A549 treated with Hydrocortisone at 1 μM for 4 hours (cell line): ENCODE data around the gene PGLYRP4. TPM values are rescaled to one million over a fixed set of nuclear protein-coding genes. Genes with fewer than 3 reads are reported as not detected.

Source experiments
- total RNA-seq: library from RNA; stranded (reverse); fragments of 200-300 nt; extraction: Qiagen RNA extraction; gene quantifications from 5 replicates; pipeline ENCODE4 v1.2.3, GENCODE V29; 2022

Gene PGLYRP4, protein sequence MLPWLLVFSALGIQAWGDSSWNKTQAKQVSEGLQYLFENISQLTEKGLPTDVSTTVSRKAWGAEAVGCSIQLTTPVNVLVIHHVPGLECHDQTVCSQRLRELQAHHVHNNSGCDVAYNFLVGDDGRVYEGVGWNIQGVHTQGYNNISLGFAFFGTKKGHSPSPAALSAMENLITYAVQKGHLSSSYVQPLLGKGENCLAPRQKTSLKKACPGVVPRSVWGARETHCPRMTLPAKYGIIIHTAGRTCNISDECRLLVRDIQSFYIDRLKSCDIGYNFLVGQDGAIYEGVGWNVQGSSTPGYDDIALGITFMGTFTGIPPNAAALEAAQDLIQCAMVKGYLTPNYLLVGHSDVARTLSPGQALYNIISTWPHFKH
- total RNA-seq = not detected in 5 replicates

DNA sequence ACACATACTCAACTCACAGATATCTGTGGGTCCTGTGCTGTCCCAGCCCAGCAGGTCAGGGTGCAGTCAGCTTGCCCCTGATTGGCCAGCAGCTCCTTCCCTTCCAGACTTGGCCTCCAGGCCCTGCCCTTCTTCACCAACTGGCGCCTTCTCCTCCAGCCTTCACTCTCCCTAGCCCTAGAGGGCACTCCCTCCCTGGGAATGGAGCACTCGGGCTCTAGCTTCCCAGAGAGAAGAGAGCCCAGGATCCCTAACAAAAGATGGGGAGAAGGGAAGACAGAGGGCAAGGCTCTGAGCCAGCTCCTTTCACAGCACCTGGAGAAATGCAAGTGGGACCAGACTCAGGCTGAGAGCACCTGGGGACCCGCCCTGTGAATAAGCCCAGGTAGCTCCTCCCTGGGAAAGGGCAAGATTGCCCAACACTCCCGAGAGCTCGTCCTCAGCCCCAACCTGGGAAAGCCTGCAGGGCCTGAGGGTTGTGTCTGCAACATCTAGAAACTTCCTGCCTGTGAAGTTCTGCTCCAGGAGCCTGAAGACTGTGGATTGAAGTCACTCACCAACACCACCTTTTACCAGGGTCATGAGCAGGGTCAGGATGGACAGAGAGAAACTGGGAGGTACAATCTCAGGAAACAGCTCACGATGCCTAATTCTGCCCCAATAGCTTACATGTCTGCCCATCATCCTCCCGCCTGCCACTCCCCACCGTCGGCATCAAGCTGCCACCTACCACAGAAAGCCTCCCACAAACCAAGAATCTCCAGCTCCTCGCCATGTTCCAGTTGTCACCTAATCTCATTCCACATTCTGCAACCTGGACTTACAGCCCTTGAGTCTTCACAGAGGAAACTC is at the start of gene PGLYRP4:
Gene PGLYRP4 (minus strand): TSS at position 331 of the 852 bp plus-strand sequence. CDS start 909 bp downstream, outside the sequence.

GRCh38 chr1:153390938-153391710 is 42.5 kb upstream of the PGLYRP4 start, which contains the start of gene S100A8:
TSS of gene S100A8 (minus strand) at chr1:153391073. CDS start at chr1:153390535, 538 bp downstream.

DNA sequence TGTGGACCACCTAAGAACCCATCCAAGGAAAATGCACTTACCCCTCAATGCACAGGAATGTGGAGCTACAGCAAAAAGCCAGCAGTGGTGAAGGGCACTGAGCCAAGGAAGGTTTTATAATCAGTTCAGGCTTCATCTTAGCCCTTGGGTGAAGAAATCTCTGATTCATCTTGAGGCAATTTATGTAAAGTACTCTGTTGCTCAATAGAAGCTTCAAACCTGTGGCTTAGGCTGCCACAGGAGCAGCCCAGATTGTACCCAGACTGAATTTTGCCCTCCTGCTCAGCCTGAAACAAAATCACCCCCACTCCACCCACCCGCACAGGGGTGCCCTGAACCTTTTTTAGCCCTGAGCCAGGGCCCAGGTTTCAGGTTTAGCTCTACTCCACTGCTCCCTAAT is 26.9 kb upstream of the PGLYRP4 start, which contains the start of gene S100A12:
Gene S100A12 (minus strand): TSS at position 111 of the 400 bp plus-strand sequence. CDS start 1,029 bp downstream, outside the sequence.

DNA sequence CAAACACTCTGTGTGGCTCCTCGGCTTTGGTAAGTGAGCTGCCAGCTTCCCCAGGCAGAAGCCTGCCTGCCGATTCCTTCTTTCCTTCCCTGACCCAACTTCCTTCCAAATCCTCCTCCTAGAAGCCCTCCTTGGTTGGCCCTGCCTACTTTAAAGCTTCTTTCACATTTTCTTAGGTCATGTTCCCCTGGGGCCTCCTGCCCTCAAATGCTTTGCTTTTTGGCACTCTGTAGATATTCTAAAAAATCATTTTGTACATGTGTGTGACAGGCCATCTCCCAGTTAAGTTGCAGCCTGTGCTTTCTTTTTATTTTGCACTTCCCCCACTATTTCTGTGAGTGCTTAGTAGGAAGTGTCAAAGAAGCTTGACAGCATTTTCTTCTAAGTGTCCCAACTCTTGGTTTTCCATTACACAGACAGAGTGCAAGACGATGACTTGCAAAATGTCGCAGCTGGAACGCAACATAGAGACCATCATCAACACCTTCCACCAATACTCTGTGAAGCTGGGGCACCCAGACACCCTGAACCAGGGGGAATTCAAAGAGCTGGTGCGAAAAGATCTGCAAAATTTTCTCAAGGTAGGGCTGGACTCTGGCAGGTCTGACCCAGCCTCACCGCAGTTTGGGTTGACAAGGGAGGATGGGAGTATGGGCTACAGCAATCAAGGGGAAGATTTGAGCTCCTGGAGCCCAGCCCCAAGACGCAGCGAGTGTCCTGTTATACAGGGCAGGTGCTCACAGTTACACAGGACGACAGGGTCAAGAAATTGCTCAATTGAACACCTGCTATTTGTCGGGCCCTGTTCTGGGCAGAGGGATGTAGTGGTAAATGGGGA is 9.4 kb upstream of the PGLYRP4 start, which contains the start of gene S100A9:
Gene S100A9 (plus strand): TSS at position 2 of the 838 bp plus-strand sequence. CDS start 430 bp downstream, at position 432.

GRCh38 chr1:153312570-153313186 is 36.0 kb downstream of the PGLYRP4 start, which contains the start of gene PGLYRP3:
TSS of gene PGLYRP3 (minus strand) at chr1:153312952. CDS start at chr1:153310665, 2,287 bp downstream.

Other genes starting within 250 kb of the PGLYRP4 start
- gene SPRR2F, start 235.3 kb downstream of the PGLYRP4 start, total RNA-seq = not detected in 5 replicates
- gene SPRR2G, start 198.0 kb downstream of the PGLYRP4 start, total RNA-seq = not detected in 5 replicates
- gene LELP1, start 145.4 kb downstream of the PGLYRP4 start, total RNA-seq = not detected in 5 replicates
- not detected in 5 replicates for gene PRR9, start 131.3 kb downstream of the PGLYRP4 start, total RNA-seq
- not detected in 5 replicates for gene LORICRIN, start 89.2 kb downstream of the PGLYRP4 start, total RNA-seq
- gene PGLYRP3, start 35.9 kb downstream of the PGLYRP4 start, total RNA-seq = not detected in 5 replicates
- gene S100A9, start 9.0 kb upstream of the PGLYRP4 start, total RNA-seq = 0.46 to 1.2 TPM (median 0.75 TPM) in 4 of 5 replicates, not detected in the other
- gene S100A12, start 26.8 kb upstream of the PGLYRP4 start, total RNA-seq = not detected in 5 replicates
- not detected in 5 replicates for gene S100A8, start 42.2 kb upstream of the PGLYRP4 start, total RNA-seq
- not detected in 5 replicates for gene S100A7A, start 67.7 kb upstream of the PGLYRP4 start, total RNA-seq
- gene S100A7, start 111.8 kb upstream of the PGLYRP4 start, total RNA-seq = not detected in 5 replicates
- gene S100A6, start 187.2 kb upstream of the PGLYRP4 start, total RNA-seq = 2,973 to 4,069 TPM (median 3,618 TPM) in 5 replicates
- gene S100A5, start 192.1 kb upstream of the PGLYRP4 start, total RNA-seq = 0.64 to 1.2 TPM (median 0.83 TPM) in 5 replicates
- gene S100A4, start 197.0 kb upstream of the PGLYRP4 start, total RNA-seq = 1,517 to 1,961 TPM (median 1,696 TPM) in 5 replicates
- gene S100A3, start 200.4 kb upstream of the PGLYRP4 start, total RNA-seq = 107 to 126 TPM (median 115 TPM) in 5 replicates
- 19.0 to 37.7 TPM (median 28.0 TPM) in 5 replicates for gene S100A2, start 217.0 kb upstream of the PGLYRP4 start, total RNA-seq